Neural cell (in vitro differentiated cells): ENCODE results near the gene CTDSP2. TPM values are rescaled to one million over a fixed set of nuclear protein-coding genes. Genes with fewer than 3 reads are reported as not detected.

Experiments
- H2AFZ ChIP-seq: fragments of 200-600, 300-800 bp; sonication (generic), shearing (Covaris generic); 2 replicates; pipeline ENCODE4 v1.6.0; 2014; ENCODE audit warnings: low read depth, mild to moderate bottlenecking, antibody characterized with exemption, low read length, moderate library complexity
- H3F3A ChIP-seq: fragments of 200-600 bp; shearing (Covaris generic); 2 replicates; pipeline ENCODE4 v1.6.1; 2016; ENCODE audit warnings: mild to moderate bottlenecking, moderate library complexity, mixed read lengths, antibody characterized with exemption, low read length; ENCODE audit not compliant: insufficient read depth, poor library complexity, severe bottlenecking
- H3K27ac ChIP-seq: fragments of 200-600, 300-800 bp; sonication (generic), shearing (Covaris generic); 2 replicates; pipeline ENCODE4 v1.5.1; 2014; ENCODE audit warnings: mild to moderate bottlenecking, low read length, moderate library complexity
- H3K27me3 ChIP-seq: fragments of 300-800, 200-600 bp; sonication (generic), shearing (Covaris generic); 2 replicates; pipeline ENCODE4 v1.6.0; 2014; ENCODE audit warnings: mild to moderate bottlenecking, low read depth, low read length, moderate library complexity; ENCODE audit not compliant: insufficient read depth
- H3K36me3 ChIP-seq: fragments of 300-800, 200-600 bp; sonication (generic), shearing (Covaris generic); 2 replicates; pipeline ENCODE4 v1.5.1; 2014; ENCODE audit warnings: mild to moderate bottlenecking, antibody characterized with exemption, low read length, moderate library complexity; ENCODE audit not compliant: insufficient read depth
- H3K4me2 ChIP-seq: fragments of 300-800, 200-600 bp; sonication (generic), shearing (Covaris generic); 2 replicates; pipeline ENCODE4 v1.6.0; 2014; ENCODE audit warnings: mild to moderate bottlenecking, low read length
- H3K4me3 ChIP-seq: fragments of 300-800, 200-600 bp; sonication (generic), shearing (Covaris generic); 2 replicates; pipeline ENCODE4 v1.5.1; 2014; ENCODE audit warnings: mild to moderate bottlenecking, low read length, moderate library complexity
- H3K79me2 ChIP-seq: fragments of 200-600 bp; shearing (Covaris generic); replicated peaks from 2 replicates; pipeline ENCODE4 v1.6.0; 2014; ENCODE audit warnings: mild to moderate bottlenecking, low read length, moderate library complexity; ENCODE audit not compliant: insufficient read depth
- H3K9ac ChIP-seq: fragments of 300-800, 200-600 bp; sonication (generic), shearing (Covaris generic); 2 replicates; pipeline ENCODE4 v1.6.1; 2016; ENCODE audit warnings: mild to moderate bottlenecking, low read length, mixed read lengths
- H3K9me2 ChIP-seq: fragments of 200-600 bp; shearing (Covaris generic); 2 replicates; pipeline ENCODE4 v1.6.1; 2016; ENCODE audit warnings: mild to moderate bottlenecking, low read length, mixed read lengths; ENCODE audit not compliant: insufficient read depth
- H3K9me3 ChIP-seq: fragments of 200-600, 300-800 bp; sonication (generic), shearing (Covaris generic); 2 replicates; pipeline ENCODE4 v1.6.1; 2016; ENCODE audit warnings: mild to moderate bottlenecking, mixed run types, low read length, moderate library complexity, mixed read lengths
- H4K20me1 ChIP-seq: fragments of 200-600 bp; shearing (Covaris generic); 2 replicates; pipeline ENCODE4 v1.6.1; 2016; ENCODE audit warnings: mild to moderate bottlenecking, mixed run types; ENCODE audit not compliant: insufficient read depth
- EP300 ChIP-seq: fragments of 450-650 bp; conservative IDR thresholded peaks from 2 replicates; pipeline ENCODE4 v1.6.1; 2014; ENCODE audit warnings: antibody characterized with exemption, mild to moderate bottlenecking, moderate library complexity; ENCODE audit not compliant: poor library complexity, severe bottlenecking
- EZH2 ChIP-seq: fragments of 200-600, 300-800 bp; shearing (Covaris generic), sonication (generic); IDR thresholded peaks from 2 replicates; pipeline ENCODE4 v1.6.1; 2014; ENCODE audit warnings: antibody characterized with exemption, low read length, borderline replicate concordance, mild to moderate bottlenecking; ENCODE audit not compliant: insufficient read depth, poor library complexity, severe bottlenecking
- MXI1 ChIP-seq: fragments of 450-650 bp; conservative IDR thresholded peaks from 2 replicates; pipeline ENCODE4 v1.6.1; 2014; ENCODE audit warnings: antibody characterized with exemption, mild to moderate bottlenecking; ENCODE audit not compliant: poor library complexity, severe bottlenecking
- POLR2AphosphoS5 ChIP-seq: IDR thresholded peaks from 2 replicates; pipeline ENCODE4 v1.6.1; 2012
- RAD21 ChIP-seq: fragments of 450-650 bp; conservative IDR thresholded peaks from 2 replicates; pipeline ENCODE4 v1.6.1; 2014; ENCODE audit warnings: antibody characterized with exemption, mild to moderate bottlenecking, moderate library complexity
- REST ChIP-seq: IDR thresholded peaks from 2 replicates; pipeline ENCODE4 v1.6.1; 2012; ENCODE audit warnings: borderline replicate concordance
- SMC3 ChIP-seq: fragments of 450-650 bp; conservative IDR thresholded peaks from 2 replicates; pipeline ENCODE4 v1.6.1; 2014; ENCODE audit warnings: antibody characterized with exemption, mild to moderate bottlenecking, moderate library complexity; ENCODE audit not compliant: poor library complexity
- TAF1 ChIP-seq: IDR thresholded peaks from 2 replicates; pipeline ENCODE4 v1.6.1; 2012; ENCODE audit warnings: low read depth
- polyA plus RNA-seq: library from polyadenylated mRNA; depleted of rRNA; stranded (reverse); fragments of >200 nt; gene quantifications from 2 replicates; pipeline ENCODE4 v1.2.3, GENCODE V29; 2014
- TF ChIP-seq, protein P1 (sequence below): fragments of 450-650 bp; IDR thresholded peaks from 2 replicates; pipeline ENCODE4 v1.5.1; 2014; ENCODE audit warnings: antibody characterized with exemption, mild to moderate bottlenecking, moderate library complexity; ENCODE audit not compliant: poor library complexity, severe bottlenecking

The CTDSP2 gene
- polyA plus RNA-seq, 1 donor from 2014 or later = 23.6 TPM

DNA sequence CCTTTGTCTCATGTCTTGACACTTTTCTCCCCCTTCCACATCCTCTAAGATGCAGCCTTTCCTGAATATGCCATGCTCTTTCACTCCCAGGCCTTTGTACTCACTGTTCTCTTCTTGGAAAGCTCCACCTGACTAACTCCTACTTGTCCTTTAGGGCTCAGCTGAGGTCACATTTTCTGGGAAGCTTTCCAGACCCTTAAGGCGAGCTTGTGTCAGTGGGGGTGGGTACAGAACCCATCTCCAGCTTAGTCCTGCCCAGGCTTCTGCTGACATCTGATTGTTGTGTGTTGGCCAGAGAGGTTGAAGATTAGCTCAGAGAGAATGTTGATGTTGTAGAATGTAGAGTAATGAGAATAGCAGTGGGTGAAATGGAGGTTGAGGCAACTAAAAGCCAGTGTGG, 66.8 kb downstream of the CTDSP2 start:
- TF ChIP-seq RAD21 (no peak), MXI1 (no peak), TAF1 (no peak), REST (no peak), POLR2AphosphoS5 (no peak), EP300 (no peak), EZH2 (no peak), SMC3 (no peak)
- TF ChIP-seq, protein P1, sequence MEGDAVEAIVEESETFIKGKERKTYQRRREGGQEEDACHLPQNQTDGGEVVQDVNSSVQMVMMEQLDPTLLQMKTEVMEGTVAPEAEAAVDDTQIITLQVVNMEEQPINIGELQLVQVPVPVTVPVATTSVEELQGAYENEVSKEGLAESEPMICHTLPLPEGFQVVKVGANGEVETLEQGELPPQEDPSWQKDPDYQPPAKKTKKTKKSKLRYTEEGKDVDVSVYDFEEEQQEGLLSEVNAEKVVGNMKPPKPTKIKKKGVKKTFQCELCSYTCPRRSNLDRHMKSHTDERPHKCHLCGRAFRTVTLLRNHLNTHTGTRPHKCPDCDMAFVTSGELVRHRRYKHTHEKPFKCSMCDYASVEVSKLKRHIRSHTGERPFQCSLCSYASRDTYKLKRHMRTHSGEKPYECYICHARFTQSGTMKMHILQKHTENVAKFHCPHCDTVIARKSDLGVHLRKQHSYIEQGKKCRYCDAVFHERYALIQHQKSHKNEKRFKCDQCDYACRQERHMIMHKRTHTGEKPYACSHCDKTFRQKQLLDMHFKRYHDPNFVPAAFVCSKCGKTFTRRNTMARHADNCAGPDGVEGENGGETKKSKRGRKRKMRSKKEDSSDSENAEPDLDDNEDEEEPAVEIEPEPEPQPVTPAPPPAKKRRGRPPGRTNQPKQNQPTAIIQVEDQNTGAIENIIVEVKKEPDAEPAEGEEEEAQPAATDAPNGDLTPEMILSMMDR = no peak

GRCh38 chr12:57777911-57778310, 68.6 kb downstream of the CTDSP2 start:
- Histone ChIP-seq H2AFZ (no peak overlapping the region), H3K27ac (no peak overlapping the region), H3K27me3 (no peaks in the 10 kb centered on the region), H3K9ac (no peak overlapping the region), H3K4me3 (no peak overlapping the region), H3K79me2 (peaks cover 3% of the 10 kb centered on the region), H3F3A (no peaks in the 10 kb centered on the region), H3K9me3 (no peaks in the 10 kb centered on the region), H4K20me1 (no peaks in the 10 kb centered on the region), H3K4me2 (no peak overlapping the region), H3K36me3 (no peaks in the 10 kb centered on the region), H3K9me2 (no peaks in the 10 kb centered on the region)
- TF ChIP-seq TAF1 = no peak
- TF ChIP-seq RAD21 = no peak
- TF ChIP-seq MXI1 = no peak
- TF ChIP-seq REST = no peak
- TF ChIP-seq POLR2AphosphoS5 = no peak
- TF ChIP-seq, protein P1 = no peak
- TF ChIP-seq EP300 = no peak

More for the DNA sequence above, 66.8 kb downstream of the CTDSP2 start:
- H3K9me2 ChIP-seq = no peaks in the 10 kb centered on the region
- H2AFZ ChIP-seq = no peak overlapping the region
- no peaks in the 10 kb centered on the region for H3K36me3 ChIP-seq
- H3K4me3 ChIP-seq = no peak overlapping the region
- no peaks in the 10 kb centered on the region for H4K20me1 ChIP-seq
- H3K27me3 ChIP-seq = no peaks in the 10 kb centered on the region
- H3K27ac ChIP-seq = no peak overlapping the region
- H3K4me2 ChIP-seq = no peak overlapping the region
- no peaks in the 10 kb centered on the region for H3F3A ChIP-seq
- peaks cover 10% of the 10 kb centered on the region for H3K79me2 ChIP-seq
- no peaks in the 10 kb centered on the region for H3K9me3 ChIP-seq
- no peak overlapping the region for H3K9ac ChIP-seq
